Heart right ventricle (tissue), 16 donors: Measurements from ENCODE around the gene PLD1. TPM values are rescaled to one million over a fixed set of nuclear protein-coding genes. Genes with fewer than 3 reads are reported as not detected.

Experiments used
- ATAC-seq, 8 donors: fragments of 200-7000 bp; cut with Tn5 transposase; one replicate each; pipeline ENCODE4 v1.9.1; 2020; ENCODE audit warnings: mild to moderate bottlenecking in 8 of 8, moderate library complexity in 8 of 8, moderate number of reproducible peaks in 1 of 8
- DNase-seq, 2 donors: peaks; one replicate each; pipeline ENCODE4 v3.0.0-alpha.2; 2020
- H3K27ac ChIP-seq, 10 donors: fragments of 200-600 bp; sonication (generic) in 2 of 10; one replicate each; pipeline versions ENCODE4 v1.5.0 to v1.8.0; 2020 to 2022; ENCODE audit warnings: mild to moderate bottlenecking in 3 of 10
- H3K27me3 ChIP-seq, 7 donors: fragments of 200-600 bp; one replicate each; pipeline ENCODE4 v1.8.0; 2021 to 2022; ENCODE audit warnings: mild to moderate bottlenecking in 2 of 7
- H3K36me3 ChIP-seq, 9 donors: fragments of 200-600 bp; sonication (generic) in 1 of 9; one replicate each; pipeline versions ENCODE4 v1.5.0 to v1.8.0; 2020 to 2022; ENCODE audit warnings: mild to moderate bottlenecking in 2 of 9
- H3K4me1 ChIP-seq, 9 donors: fragments of 200-600 bp; sonication (generic) in 1 of 9; one replicate each; pipeline versions ENCODE4 v1.5.0 to v1.8.0; 2020 to 2022; ENCODE audit warnings: mild to moderate bottlenecking in 4 of 9
- H3K4me3 ChIP-seq, 10 donors: fragments of 200-600 bp; sonication (generic) in 2 of 10; one replicate each; pipeline versions ENCODE4 v1.5.0 to v1.8.0; 2020 to 2022; ENCODE audit warnings: mild to moderate bottlenecking in 7 of 10, moderate library complexity in 2 of 10
- H3K9me3 ChIP-seq, 11 donors: fragments of 200-600 bp in 10 of 11; sonication (generic) in 2 of 11; one replicate each; pipeline versions ENCODE4 v1.5.0 to v1.8.0; 2013 to 2022; ENCODE audit warnings: mild to moderate bottlenecking in 2 of 11, control low read depth in 1 of 11, moderate library complexity in 1 of 11
- WGBS, 2 donors: extraction: QIAGEN DNeasy Blood & Tissue Kit; methylation state at CpG; one replicate each; pipeline ENCODE4 v1.1.7; 2013; ENCODE audit warnings: inconsistent platforms in 1 of 2; 5-methylcytosine and 5-hydroxymethylcytosine counted together
- intact Hi-C, 10 donors: fragments of 100-400 bp; cut with DNase I; formaldehyde crosslinking; loops; one replicate each; pipeline versions ENCODE4 v1.11.1 to v1.14.2; 2022
- polyA plus RNA-seq, 2 donors: library from polyadenylated mRNA; stranded (reverse); fragments of 200-250 nt; gene quantifications; one replicate each; pipeline ENCODE4 v1.2.3, GENCODE V29; 2013
- total RNA-seq, 10 donors: library from RNA; stranded (reverse); fragmentation: NEBNext Ultra II Directional in 3 of 10; extraction: Animal tissue kit (Norgen Biotek cat#: 25700) in 3 of 10; gene quantifications; one replicate each; pipeline versions ENCODE4 v1.2.1 to v1.2.4, GENCODE V29; 2021 to 2023
- TF ChIP-seq, protein P1 (sequence below), 9 donors: fragments of 200-600 bp; sonication (generic) in 2 of 9; IDR thresholded peaks; one replicate each; pipeline versions ENCODE4 v1.5.0 to v1.8.0; 2021 to 2022; ENCODE audit warnings: antibody characterized with exemption in 9 of 9, mild to moderate bottlenecking in 5 of 9, moderate library complexity in 1 of 9
- donor health status: Arrhythmogenic right ventricular cardiomyopathy.
- donor health status: ischemic (EF 13 %, LVEDD 7.1; RV severe dilation, severe dysfunction).
- donor health status: healthy with polysubstance abuse.
- donor health status: DM: no; HTN: yes; CAD: no.
- donor health status: DM: no; HTN: no; CAD: no.
- donor health status: ischemic (EF 25% LVEDD 6.9; RV normal size, moderate dysfunction).
- donor health status: ischemic (EF 25% LVEDD 5.7; RV mildly dilated, moderate dysfunction).
- donor health status: healthy.
- donor health status: DM: yes; HTN: yes; CAD: no.
- donor health status: Ischemic cardiomyopathy.
- donor health status: ischemic (EF 35%, LVEDD 5.7; RV mildly dilated, moderate dysfunction).
- donor health status: nonischemic (EF 11% LVEDD 7.7; RV severe dilation, severe dysfunction).
- donor health status: DM: yes; HTN: yes; CAD: no.
- donor health status: PGD.
- donor health status: ischemic (EF 29% LVEDD 5.4; RV normal size, mild dysfunction).
- donor health status: nonischemic (EF 23%, LVEDD 6.1; RV moderate dilation, normal function).

Gene PLD1
- total and polyA plus RNA-seq, 12 donors: 10.5 to 83.3 (median 62.9) TPM

DNA sequence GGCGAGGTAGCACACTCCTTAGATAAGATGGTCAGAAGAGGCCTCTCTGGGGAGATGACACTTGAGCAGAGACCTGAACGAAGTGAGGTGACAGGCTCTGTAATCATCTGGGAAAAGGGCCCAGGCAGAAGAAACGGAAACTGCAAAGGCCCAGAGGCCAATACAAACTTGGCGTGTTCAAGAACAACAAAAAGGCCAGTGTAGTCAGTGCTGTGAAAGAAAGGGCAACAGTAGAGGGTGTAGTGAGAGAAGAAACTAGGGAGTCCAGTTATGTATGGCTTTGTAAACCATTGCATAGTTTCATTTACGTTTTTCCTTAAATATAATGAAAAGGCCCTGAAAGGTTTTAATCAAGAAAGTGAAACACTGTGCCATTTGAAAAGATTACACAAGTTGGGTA lies 31.8 kb downstream of the PLD1 start:
- peaks cover 0 to 35% (median 0%) of the 10 kb centered on the region in 9 donors for H3K4me1 ChIP-seq
- intact Hi-C loops: loop anchor here in 4 of 10 donors (10.0 kb wide), 4 partner anchors 56 to 134 kb away; no protein-coding TSS in a partner anchor
- no peaks in the 10 kb centered on the region for H3K27me3 ChIP-seq
- WGBS, 2 donors: 67 to 69% methylated on average over 5 of the region's 5 CpGs
- DNase-seq (no peak), ATAC-seq (peak in 2 of 8 donors; percentile 23 to 39)
- TF ChIP-seq, protein P1, sequence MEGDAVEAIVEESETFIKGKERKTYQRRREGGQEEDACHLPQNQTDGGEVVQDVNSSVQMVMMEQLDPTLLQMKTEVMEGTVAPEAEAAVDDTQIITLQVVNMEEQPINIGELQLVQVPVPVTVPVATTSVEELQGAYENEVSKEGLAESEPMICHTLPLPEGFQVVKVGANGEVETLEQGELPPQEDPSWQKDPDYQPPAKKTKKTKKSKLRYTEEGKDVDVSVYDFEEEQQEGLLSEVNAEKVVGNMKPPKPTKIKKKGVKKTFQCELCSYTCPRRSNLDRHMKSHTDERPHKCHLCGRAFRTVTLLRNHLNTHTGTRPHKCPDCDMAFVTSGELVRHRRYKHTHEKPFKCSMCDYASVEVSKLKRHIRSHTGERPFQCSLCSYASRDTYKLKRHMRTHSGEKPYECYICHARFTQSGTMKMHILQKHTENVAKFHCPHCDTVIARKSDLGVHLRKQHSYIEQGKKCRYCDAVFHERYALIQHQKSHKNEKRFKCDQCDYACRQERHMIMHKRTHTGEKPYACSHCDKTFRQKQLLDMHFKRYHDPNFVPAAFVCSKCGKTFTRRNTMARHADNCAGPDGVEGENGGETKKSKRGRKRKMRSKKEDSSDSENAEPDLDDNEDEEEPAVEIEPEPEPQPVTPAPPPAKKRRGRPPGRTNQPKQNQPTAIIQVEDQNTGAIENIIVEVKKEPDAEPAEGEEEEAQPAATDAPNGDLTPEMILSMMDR (IDR thresholded peaks at IDR 0.05): no peak
- no peak overlapping the region for H3K27ac ChIP-seq
- H3K4me3 ChIP-seq: no peak overlapping the region
- H3K9me3 ChIP-seq: no peaks in the 10 kb centered on the region
- H3K36me3 ChIP-seq: no peaks in the 10 kb centered on the region

- Histone ChIP-seq H3K27ac (peak overlapping the region in 1 of 10 donors; percentile 68), H3K36me3 (no peaks in the 10 kb centered on the region), H3K9me3 (no peaks in the 10 kb centered on the region), H3K4me1 (peaks cover 0 to 30% (median under 1%) of the 10 kb centered on the region in 9 donors), H3K27me3 (no peaks in the 10 kb centered on the region), H3K4me3 (peak overlapping the region in 1 of 10 donors; percentile 11)
- ATAC-seq: no peak
- 84 to 92% methylated on average over 4 of the region's 4 CpGs for WGBS, 2 donors
- TF ChIP-seq, protein P1 (IDR thresholded peaks at IDR 0.05): no peak
- intact Hi-C loops: loop anchor here in 4 of 10 donors (10.0 kb wide), 4 partner anchors 57 to 133 kb away; no protein-coding TSS in a partner anchor
- no peak for DNase-seq
Observed at GRCh38 chr3:171777596-171777995, 32.7 kb downstream of the PLD1 start.

DNA sequence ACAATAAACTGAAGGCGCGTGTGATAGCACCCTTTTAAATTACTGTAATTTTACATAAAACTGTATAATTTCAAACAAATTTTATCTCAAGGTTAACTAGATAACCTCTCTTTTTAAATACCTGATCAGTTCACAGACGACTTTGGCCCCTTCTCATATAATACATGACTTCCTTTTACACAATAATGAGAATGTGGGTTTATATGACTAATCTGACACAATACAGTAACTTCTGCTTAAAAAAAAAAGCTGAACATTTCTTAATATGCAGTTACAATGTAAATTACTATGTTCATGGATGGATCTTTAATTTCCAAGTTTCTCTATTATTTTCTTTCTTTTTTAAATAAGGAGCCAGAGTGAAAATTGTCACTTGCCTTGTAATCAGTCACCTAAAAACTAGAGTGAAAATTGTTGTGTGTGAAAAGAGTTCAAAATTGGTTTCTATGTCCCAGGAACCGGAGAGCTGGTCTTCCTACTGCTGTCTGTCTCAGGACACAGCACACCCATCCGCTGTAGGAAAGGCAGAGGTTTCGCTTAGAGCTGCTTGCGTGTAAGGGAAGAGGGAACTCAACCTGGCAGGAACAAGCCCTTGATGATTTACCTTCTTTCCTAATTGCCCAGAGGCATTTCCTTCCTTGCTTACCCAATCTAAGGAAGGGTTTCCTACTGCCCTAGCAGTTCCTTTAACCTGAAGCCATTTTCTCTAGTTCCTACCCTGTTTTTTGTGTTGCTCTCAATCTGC lies 33.3 kb downstream of the PLD1 start:
- peak overlapping the region in 1 of 10 donors; percentile 11 for H3K4me3 ChIP-seq
- WGBS, 2 donors: 83 to 90% methylated on average over 7 of the region's 7 CpGs
- peak overlapping the region in 1 of 10 donors; percentile 68 for H3K27ac ChIP-seq
- DNase-seq: no peak
- no peak for ATAC-seq
- intact Hi-C loops: loop anchor here in 4 of 10 donors (10.0 kb wide), 4 partner anchors 58 to 132 kb away; no protein-coding TSS in a partner anchor
- no peaks in the 10 kb centered on the region for H3K36me3 ChIP-seq
- H3K9me3 ChIP-seq: no peaks in the 10 kb centered on the region
- H3K4me1 ChIP-seq: peaks cover 0 to 30% (median 7%) of the 10 kb centered on the region in 9 donors
- H3K27me3 ChIP-seq: no peaks in the 10 kb centered on the region
- TF ChIP-seq, protein P1 (IDR thresholded peaks at IDR 0.05): no peak

DNA sequence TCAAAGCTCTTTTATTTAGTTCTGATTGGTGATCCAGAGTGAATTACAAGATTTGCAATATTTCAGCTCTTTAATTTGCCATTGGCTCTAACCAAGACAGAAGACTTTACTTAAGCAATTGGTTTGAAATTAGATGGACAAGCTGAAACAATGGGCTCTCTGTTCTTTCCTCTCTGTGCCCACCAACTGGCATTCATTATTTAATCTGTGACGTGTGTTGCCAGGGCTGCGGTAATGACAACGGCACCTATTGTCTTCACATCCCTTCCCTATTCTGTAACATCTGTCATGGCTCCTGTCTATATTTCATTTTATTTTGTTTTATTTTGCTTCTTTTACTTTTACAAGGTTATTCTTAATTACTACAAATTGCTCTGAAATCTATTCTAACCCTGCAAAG lies 33.9 kb downstream of the PLD1 start:
- 92% methylated on average over 3 of the region's 3 CpGs for WGBS, 2 donors
- Histone ChIP-seq H3K36me3 (no peaks in the 10 kb centered on the region), H3K4me3 (no peak overlapping the region), H3K4me1 (peaks cover 0 to 34% (median 13%) of the 10 kb centered on the region in 9 donors), H3K9me3 (no peaks in the 10 kb centered on the region), H3K27ac (peak overlapping the region in 1 of 10 donors; percentile 68), H3K27me3 (no peaks in the 10 kb centered on the region)
- TF ChIP-seq, protein P1 (IDR thresholded peaks at IDR 0.05): no peak
- ATAC-seq (no peak), DNase-seq (no peak)
- intact Hi-C loops: loop anchor here in 4 of 10 donors (10.0 kb wide), 4 partner anchors 58 to 132 kb away; no protein-coding TSS in a partner anchor
